Neural crest cell (in vitro differentiated cells): ENCODE results near the gene RBMS2. TPM values are rescaled to one million over a fixed set of nuclear protein-coding genes. Genes with fewer than 3 reads are reported as not detected.

Experiments
- DNase-seq: peaks from one replicate; pipeline ENCODE4 v3.0.0; 2021; ENCODE audit warnings: low read depth, mixed read lengths, low spot score
- H3K27ac Mint-ChIP-seq: one replicate; pipeline ENCODE4 v1.8.0; 2021; ENCODE audit warnings: mild to moderate bottlenecking, mixed read lengths; ENCODE audit not compliant: unreplicated experiment
- H3K27me3 Mint-ChIP-seq: 2 replicates; pipeline ENCODE4 v1.8.0; 2021; ENCODE audit warnings: low read depth, mild to moderate bottlenecking, mixed read lengths
- H3K36me3 Mint-ChIP-seq: 2 replicates; pipeline ENCODE4 v1.8.0; 2021; ENCODE audit warnings: low read depth, mild to moderate bottlenecking, mixed read lengths
- H3K4me1 Mint-ChIP-seq: 2 replicates; pipeline ENCODE4 v1.8.0; 2021; ENCODE audit warnings: mixed read lengths
- H3K4me3 Mint-ChIP-seq: one replicate; pipeline ENCODE4 v1.8.0; 2021; ENCODE audit warnings: mild to moderate bottlenecking, mixed read lengths
- H3K9me3 Mint-ChIP-seq: 2 replicates; pipeline ENCODE4 v1.8.0; 2021; ENCODE audit warnings: mixed read lengths
- CTCF ChIP-seq: fragments of 200-600 bp; sonication (generic); conservative IDR thresholded peaks from 2 replicates; pipeline ENCODE4 v1.5.0; 2021; ENCODE audit warnings: antibody characterized with exemption, mild to moderate bottlenecking
- total RNA-seq: library from RNA; stranded (reverse); gene quantifications from 2 replicates; pipeline ENCODE4 v1.2.1, GENCODE V29; 2021

Gene RBMS2
- total RNA-seq, 1 donor from 2014 or later: 29.3 TPM

GRCh38 chr12:56614627-56615026 lies 93.0 kb downstream of the RBMS2 start:
- Mint-ChIP-seq H3K4me3 (no peak overlapping the region), H3K36me3 (peaks cover 28% of the 10 kb centered on the region), H3K4me1 (no peaks in the 10 kb centered on the region), H3K27ac (no peak overlapping the region), H3K27me3 (no peaks in the 10 kb centered on the region), H3K9me3 (no peaks in the 10 kb centered on the region)
- no peak for TF ChIP-seq CTCF
- no peak for DNase-seq

- DNase-seq: no peak
- no peak overlapping the region for H3K4me3 Mint-ChIP-seq
- H3K27me3 Mint-ChIP-seq: no peaks in the 10 kb centered on the region
- H3K4me1 Mint-ChIP-seq: peaks cover 8% of the 10 kb centered on the region
- no peak overlapping the region for H3K27ac Mint-ChIP-seq
- H3K36me3 Mint-ChIP-seq: peaks cover 19% of the 10 kb centered on the region
- no peaks in the 10 kb centered on the region for H3K9me3 Mint-ChIP-seq
- TF ChIP-seq CTCF: no peak
Measured at GRCh38 chr12:56616244-56616643, 94.6 kb downstream of the RBMS2 start.

GRCh38 chr12:56616925-56617324 lies 95.3 kb downstream of the RBMS2 start:
- no peak overlapping the region for H3K27ac Mint-ChIP-seq
- peaks cover 8% of the 10 kb centered on the region for H3K4me1 Mint-ChIP-seq

GRCh38 chr12:56622535-56622934 lies 100.9 kb downstream of the RBMS2 start:
- TF ChIP-seq CTCF: no peak
- H3K4me1 Mint-ChIP-seq: peaks cover 32% of the 10 kb centered on the region
- DNase-seq: no peak
- no peak overlapping the region for H3K27ac Mint-ChIP-seq
- H3K27me3 Mint-ChIP-seq: no peaks in the 10 kb centered on the region
- no peak overlapping the region for H3K4me3 Mint-ChIP-seq
- H3K36me3 Mint-ChIP-seq: peaks cover 3% of the 10 kb centered on the region
- H3K9me3 Mint-ChIP-seq: no peaks in the 10 kb centered on the region

More at GRCh38 chr12:56616925-56617324, 95.3 kb downstream of the RBMS2 start:
- no peaks in the 10 kb centered on the region for H3K9me3 Mint-ChIP-seq
- H3K27me3 Mint-ChIP-seq: no peaks in the 10 kb centered on the region
- no peak for DNase-seq
- H3K4me3 Mint-ChIP-seq: no peak overlapping the region
- TF ChIP-seq CTCF: no peak
- H3K36me3 Mint-ChIP-seq: peaks cover 13% of the 10 kb centered on the region

- TF ChIP-seq CTCF: no peak
- Mint-ChIP-seq H3K27ac (no peak overlapping the region), H3K4me3 (peak overlapping the region; percentile 43), H3K36me3 (peaks cover 3% of the 10 kb centered on the region), H3K27me3 (no peaks in the 10 kb centered on the region), H3K4me1 (peaks cover 51% of the 10 kb centered on the region), H3K9me3 (no peaks in the 10 kb centered on the region)
- no peak for DNase-seq
Measured at GRCh38 chr12:56626701-56627100, 105.1 kb downstream of the RBMS2 start.
